Measurements from ENCODE around the gene UNC93B1. TPM values are rescaled to one million over a fixed set of nuclear protein-coding genes. Genes with fewer than 3 reads are reported as not detected.

Gene UNC93B1
- total and polyA plus RNA-seq, 2 of the 13 experiments (the other 11 are each of a cell fraction or from before 2014, with no cell fraction given): 8.8 to 18.9 TPM

DNA sequence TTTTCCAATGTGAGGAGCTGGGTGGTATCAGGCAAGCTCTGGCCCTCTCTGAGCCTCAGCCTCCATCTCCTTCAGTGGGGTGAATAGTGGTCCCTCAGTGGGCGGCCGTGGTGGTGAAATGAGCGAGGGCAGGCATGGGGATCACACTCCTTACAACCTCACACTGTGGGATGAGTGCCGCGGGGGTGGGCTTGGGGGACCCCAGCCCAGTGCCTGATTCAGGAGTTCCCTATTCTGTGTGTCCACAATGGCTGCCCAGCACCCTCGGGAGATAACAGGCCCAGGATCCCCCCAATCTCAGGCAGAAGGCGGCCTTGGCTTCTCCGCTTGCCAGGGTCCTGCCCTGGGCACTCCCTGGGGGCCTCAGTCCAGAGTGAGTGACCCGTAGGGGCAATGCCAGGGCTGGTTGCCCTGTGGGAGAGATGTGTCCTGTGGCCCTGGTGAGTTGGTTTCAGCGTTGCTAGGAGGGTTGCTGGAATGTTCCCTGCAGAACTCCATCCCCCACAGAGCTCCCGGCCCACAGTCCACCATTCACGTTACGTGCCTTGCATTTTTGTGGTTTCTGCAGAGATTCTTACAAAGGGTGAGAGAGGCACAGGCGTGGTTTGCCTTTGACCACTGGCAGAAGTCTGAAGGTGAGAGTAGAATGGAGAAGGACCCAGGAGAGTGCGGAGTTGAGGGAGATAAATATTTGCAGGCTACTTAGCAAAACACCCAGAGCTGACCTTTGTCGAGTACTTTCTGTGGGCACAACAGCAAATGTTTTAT lies 9.1 kb upstream of the UNC93B1 start (continued):
- TF ChIP-seq KDM2A (CRISPR knock-in tag; IDR thresholded peaks at IDR 0.05; ENCODE audit: borderline replicate concordance, low read depth) (peak; percentile 39; the same call in 1 of the 2 replicates), ZNF496 (CRISPR knock-in tag; IDR thresholded peaks at IDR 0.05; ENCODE audit: insufficient replicate concordance) (no peak), HNF4G (IDR thresholded peaks at IDR 0.05; ENCODE audit: borderline replicate concordance, low read depth, low read length) (peak; percentile 76; the same call in 1 of the 2 replicates), HNF4G (CRISPR knock-in tag; IDR thresholded peaks at IDR 0.05; ENCODE audit: borderline replicate concordance, low read depth) (no peak), ZNF720 (CRISPR knock-in tag; IDR thresholded peaks at IDR 0.05) (no peak), ZNF574 (CRISPR knock-in tag; IDR thresholded peaks at IDR 0.05) (peak; percentile 38), CCDC6 (CRISPR knock-in tag; IDR thresholded peaks at IDR 0.05) (peak; percentile 59; the same call in 1 of the 2 replicates), ZNF205 (CRISPR knock-in tag; IDR thresholded peaks at IDR 0.05) (no peak), SOX6 (IDR thresholded peaks at IDR 0.05) (no peak), SOX6 (CRISPR knock-in tag; IDR thresholded peaks at IDR 0.05) (peak; percentile 49; the same call in 1 of the 2 replicates), CREBL2 (CRISPR knock-in tag; IDR thresholded peaks at IDR 0.05; ENCODE audit: borderline replicate concordance) (no peak), ZNF17 (CRISPR knock-in tag; IDR thresholded peaks at IDR 0.05) (no peak), ZNF878 (CRISPR knock-in tag; IDR thresholded peaks at IDR 0.05) (0 out of 2 replicates have a peak, but pooled peaks have one; percentile 71), MIXL1 (CRISPR knock-in tag; IDR thresholded peaks at IDR 0.05) (no peak; the same call in 1 of the 2 replicates), BHLHE40 (IDR thresholded peaks at IDR 0.05; ENCODE audit: low read length) (0 out of 2 replicates have a peak, but pooled peaks have one; percentile 39), HNRNPL (IDR thresholded peaks at IDR 0.05; ENCODE audit: low read depth, low read length) (peak; percentile 88; the same call in 1 of the 2 replicates)
- TF ChIP-seq, protein P1, sequence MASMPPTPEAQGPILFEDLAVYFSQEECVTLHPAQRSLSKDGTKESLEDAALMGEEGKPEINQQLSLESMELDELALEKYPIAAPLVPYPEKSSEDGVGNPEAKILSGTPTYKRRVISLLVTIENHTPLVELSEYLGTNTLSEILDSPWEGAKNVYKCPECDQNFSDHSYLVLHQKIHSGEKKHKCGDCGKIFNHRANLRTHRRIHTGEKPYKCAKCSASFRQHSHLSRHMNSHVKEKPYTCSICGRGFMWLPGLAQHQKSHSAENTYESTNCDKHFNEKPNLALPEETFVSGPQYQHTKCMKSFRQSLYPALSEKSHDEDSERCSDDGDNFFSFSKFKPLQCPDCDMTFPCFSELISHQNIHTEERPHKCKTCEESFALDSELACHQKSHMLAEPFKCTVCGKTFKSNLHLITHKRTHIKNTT (CRISPR knock-in tag; IDR thresholded peaks at IDR 0.05): no peak
- TF ChIP-seq, protein P2, sequence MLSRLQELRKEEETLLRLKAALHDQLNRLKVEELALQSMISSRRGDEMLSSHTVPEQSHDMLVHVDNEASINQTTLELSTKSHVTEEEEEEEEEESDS (CRISPR knock-in tag; IDR thresholded peaks at IDR 0.05; ENCODE audit: borderline replicate concordance): no peak
- TF ChIP-seq, protein P3, sequence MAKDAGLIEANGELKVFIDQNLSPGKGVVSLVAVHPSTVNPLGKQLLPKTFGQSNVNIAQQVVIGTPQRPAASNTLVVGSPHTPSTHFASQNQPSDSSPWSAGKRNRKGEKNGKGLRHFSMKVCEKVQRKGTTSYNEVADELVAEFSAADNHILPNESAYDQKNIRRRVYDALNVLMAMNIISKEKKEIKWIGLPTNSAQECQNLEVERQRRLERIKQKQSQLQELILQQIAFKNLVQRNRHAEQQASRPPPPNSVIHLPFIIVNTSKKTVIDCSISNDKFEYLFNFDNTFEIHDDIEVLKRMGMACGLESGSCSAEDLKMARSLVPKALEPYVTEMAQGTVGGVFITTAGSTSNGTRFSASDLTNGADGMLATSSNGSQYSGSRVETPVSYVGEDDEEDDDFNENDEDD (CRISPR knock-in tag; IDR thresholded peaks at IDR 0.05; ENCODE audit: borderline replicate concordance): peak; percentile 32; the same call in 1 of the 2 replicates
- TF ChIP-seq, protein P4, sequence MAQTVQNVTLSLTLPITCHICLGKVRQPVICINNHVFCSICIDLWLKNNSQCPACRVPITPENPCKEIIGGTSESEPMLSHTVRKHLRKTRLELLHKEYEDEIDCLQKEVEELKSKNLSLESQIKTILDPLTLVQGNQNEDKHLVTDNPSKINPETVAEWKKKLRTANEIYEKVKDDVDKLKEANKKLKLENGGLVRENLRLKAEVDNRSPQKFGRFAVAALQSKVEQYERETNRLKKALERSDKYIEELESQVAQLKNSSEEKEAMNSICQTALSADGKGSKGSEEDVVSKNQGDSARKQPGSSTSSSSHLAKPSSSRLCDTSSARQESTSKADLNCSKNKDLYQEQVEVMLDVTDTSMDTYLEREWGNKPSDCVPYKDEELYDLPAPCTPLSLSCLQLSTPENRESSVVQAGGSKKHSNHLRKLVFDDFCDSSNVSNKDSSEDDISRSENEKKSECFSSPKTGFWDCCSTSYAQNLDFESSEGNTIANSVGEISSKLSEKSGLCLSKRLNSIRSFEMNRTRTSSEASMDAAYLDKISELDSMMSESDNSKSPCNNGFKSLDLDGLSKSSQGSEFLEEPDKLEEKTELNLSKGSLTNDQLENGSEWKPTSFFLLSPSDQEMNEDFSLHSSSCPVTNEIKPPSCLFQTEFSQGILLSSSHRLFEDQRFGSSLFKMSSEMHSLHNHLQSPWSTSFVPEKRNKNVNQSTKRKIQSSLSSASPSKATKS (CRISPR knock-in tag; IDR thresholded peaks at IDR 0.05): no peak
- TF ChIP-seq, protein P5, sequence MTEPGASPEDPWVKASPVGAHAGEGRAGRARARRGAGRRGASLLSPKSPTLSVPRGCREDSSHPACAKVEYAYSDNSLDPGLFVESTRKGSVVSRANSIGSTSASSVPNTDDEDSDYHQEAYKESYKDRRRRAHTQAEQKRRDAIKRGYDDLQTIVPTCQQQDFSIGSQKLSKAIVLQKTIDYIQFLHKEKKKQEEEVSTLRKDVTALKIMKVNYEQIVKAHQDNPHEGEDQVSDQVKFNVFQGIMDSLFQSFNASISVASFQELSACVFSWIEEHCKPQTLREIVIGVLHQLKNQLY (CRISPR knock-in tag; IDR thresholded peaks at IDR 0.05): 0 out of 2 replicates have a peak, but pooled peaks have one; percentile 48
